AG04449 (cell line): ENCODE results near the gene PRCD.
"Not testable (repeated sequence)": the region's sequence is repeated elsewhere in the genome, so short reads cannot be mapped to it uniquely, and the experiment has no call there.

ENCODE experiments used
- CTCF ChIA-PET: fragments of 350-600 bp; formaldehyde crosslinking; extraction: SDS; loops from one replicate; lab custom pipeline; 2021; ENCODE audit warnings: antibody characterized with exemption; lab: Yijun Ruan, JAX
- POLR2A ChIA-PET: fragments of 400-600, 350-600 bp; formaldehyde crosslinking; extraction: SDS; loops from one replicate; lab custom pipeline; 2020; ENCODE audit warnings: antibody characterized with exemption, inconsistent platforms; lab: Yijun Ruan, JAX
- DNase-seq: peaks from one replicate; pipeline ENCODE4 v3.0.0-alpha.2; 2010; ENCODE audit warnings: low read depth, low spot score
- H3K4me3 ChIP-seq: 2 replicates; pipeline ENCODE4 v1.5.1; 2011; ENCODE audit warnings: low read depth, mild to moderate bottlenecking, control low read depth, low read length
- TF ChIP-seq, protein P1 (sequence below): IDR thresholded peaks from one replicate; pipeline ENCODE4 v1.5.1; 2011; ENCODE audit warnings: mild to moderate bottlenecking, moderate library complexity, low read length, control low read depth, inconsistent platforms; ENCODE audit not compliant: insufficient read depth; ENCODE audit errors: missing control alignments

Gene PRCD

DNA sequence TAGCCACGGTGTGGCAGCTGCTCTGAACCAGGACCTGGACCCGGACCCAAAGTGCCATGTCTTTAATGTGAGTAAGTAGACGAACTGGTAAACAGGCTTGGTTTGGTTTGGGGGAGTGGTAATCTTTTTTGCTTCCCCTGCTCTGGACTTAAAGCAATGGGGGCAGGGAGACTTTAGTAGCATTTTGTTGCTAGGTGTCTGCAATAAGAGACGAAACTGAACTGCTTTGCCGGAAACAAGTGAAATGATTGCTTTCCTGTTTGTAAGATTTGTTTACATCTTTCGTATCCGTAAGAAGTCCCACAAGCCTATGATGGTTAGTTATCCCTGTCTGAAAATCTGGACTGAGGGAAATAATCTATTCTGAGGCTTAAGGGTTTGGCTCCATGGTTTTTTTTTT lies 21.5 kb downstream of the PRCD start:
- TF ChIP-seq, protein P1, sequence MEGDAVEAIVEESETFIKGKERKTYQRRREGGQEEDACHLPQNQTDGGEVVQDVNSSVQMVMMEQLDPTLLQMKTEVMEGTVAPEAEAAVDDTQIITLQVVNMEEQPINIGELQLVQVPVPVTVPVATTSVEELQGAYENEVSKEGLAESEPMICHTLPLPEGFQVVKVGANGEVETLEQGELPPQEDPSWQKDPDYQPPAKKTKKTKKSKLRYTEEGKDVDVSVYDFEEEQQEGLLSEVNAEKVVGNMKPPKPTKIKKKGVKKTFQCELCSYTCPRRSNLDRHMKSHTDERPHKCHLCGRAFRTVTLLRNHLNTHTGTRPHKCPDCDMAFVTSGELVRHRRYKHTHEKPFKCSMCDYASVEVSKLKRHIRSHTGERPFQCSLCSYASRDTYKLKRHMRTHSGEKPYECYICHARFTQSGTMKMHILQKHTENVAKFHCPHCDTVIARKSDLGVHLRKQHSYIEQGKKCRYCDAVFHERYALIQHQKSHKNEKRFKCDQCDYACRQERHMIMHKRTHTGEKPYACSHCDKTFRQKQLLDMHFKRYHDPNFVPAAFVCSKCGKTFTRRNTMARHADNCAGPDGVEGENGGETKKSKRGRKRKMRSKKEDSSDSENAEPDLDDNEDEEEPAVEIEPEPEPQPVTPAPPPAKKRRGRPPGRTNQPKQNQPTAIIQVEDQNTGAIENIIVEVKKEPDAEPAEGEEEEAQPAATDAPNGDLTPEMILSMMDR, result no peak
- peak overlapping the region; percentile 3; the same call in 1 of the 2 replicates for H3K4me3 ChIP-seq
- no peak for DNase-seq
- POLR2A ChIA-PET, result interaction anchor here (1.0 kb wide), 1 partner anchor 31 kb away, joined by 3 read pairs; no protein-coding TSS in a partner anchor
- CTCF ChIA-PET, result interaction anchor here (1.1 to 7.9 kb wide), 5 partner anchors 14 to 153 kb away, joined by 3 to 123 read pairs (median 5); no protein-coding TSS in a partner anchor

DNA sequence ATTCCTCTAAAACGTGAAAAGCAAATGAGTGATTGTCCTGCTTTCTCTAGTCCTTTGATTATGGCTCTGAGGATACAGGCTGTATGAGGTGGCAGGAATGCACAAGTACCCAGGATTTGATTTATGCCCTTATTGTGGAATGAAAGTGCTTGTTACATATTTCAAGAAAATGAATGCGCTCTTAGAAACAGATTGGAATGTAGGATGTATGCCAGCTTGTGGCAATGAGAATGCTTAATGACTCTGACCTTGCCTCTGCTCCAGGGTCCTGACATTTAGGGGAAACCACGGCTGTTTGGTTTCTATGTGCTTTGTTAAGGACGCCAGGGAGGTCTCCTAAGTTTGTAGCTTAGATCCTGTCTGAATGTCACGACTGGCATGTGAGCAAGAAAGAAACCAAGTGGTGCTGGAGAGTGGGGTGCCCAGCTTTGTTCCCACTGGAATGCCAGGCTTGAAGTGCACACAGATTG lies 22.0 kb downstream of the PRCD start:
- ChIA-PET POLR2A (interaction anchor here (0.6 to 1.0 kb wide), 2 partner anchors 32 to 67 kb away, joined by 3 read pairs; no protein-coding TSS in a partner anchor), CTCF (interaction anchor here (1.1 to 7.9 kb wide), 3 partner anchors 39 to 152 kb away, joined by 3 to 123 read pairs (median 7); no protein-coding TSS in a partner anchor)
- DNase-seq, result no peak
- no peak overlapping the region for H3K4me3 ChIP-seq
- TF ChIP-seq, protein P1, result no peak

DNA sequence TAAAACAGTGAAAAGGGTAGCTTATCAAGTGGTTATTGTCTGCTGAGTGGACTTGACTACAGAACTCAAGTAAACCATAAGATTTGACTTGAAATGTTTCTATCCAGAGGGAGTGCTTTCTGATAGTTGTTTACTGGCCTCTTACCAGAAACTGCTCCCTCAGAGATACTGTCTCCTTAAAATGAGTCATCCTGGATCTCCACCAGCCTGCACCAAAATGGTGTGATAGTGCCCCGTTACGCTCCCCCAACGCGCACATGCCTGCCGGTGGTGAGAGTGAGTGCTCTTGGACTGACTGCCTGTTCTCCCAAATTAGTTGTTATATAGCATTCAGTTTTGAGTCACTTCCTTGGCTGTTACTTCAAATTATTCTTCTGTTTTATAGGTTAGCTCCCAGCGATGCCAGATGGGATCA lies 22.9 kb downstream of the PRCD start:
- TF ChIP-seq, protein P1, result no peak
- ChIA-PET POLR2A (interaction anchor here (1.0 kb wide), 1 partner anchor 22 kb away, joined by 3 read pairs; no protein-coding TSS in a partner anchor), CTCF (interaction anchor here (1.1 to 7.9 kb wide), 3 partner anchors 40 to 151 kb away, joined by 3 to 123 read pairs (median 7); no protein-coding TSS in a partner anchor)
- H3K4me3 ChIP-seq, result no peak overlapping the region
- peak; percentile 65 for DNase-seq

GRCh38 chr17:76563359-76563758 lies 23.5 kb downstream of the PRCD start:
- not testable (repeated sequence) for H3K4me3 ChIP-seq, DNase-seq
- ChIA-PET CTCF (interaction anchor here (0.6 to 7.9 kb wide), 2 partner anchors 60 to 150 kb away, joined by 4 to 123 read pairs; no protein-coding TSS in a partner anchor), POLR2A (interaction anchor here (0.6 to 1.0 kb wide), 2 partner anchors 23 to 34 kb away, joined by 3 read pairs; no protein-coding TSS in a partner anchor)

- CTCF ChIA-PET, result interaction anchor here (1.0 to 4.6 kb wide), 2 partner anchors 7 to 47 kb away, joined by 3 to 21 read pairs; no protein-coding TSS in a partner anchor
- DNase-seq, POLR2A ChIA-PET, H3K4me3 ChIP-seq: not testable (repeated sequence)
Observed at GRCh38 chr17:76564991-76565727, 25.3 kb downstream of the PRCD start.

- ChIA-PET POLR2A (interaction anchor here (0.5 to 1.1 kb wide), 2 partner anchors 58 to 147 kb away, joined by 3 read pairs; no protein-coding TSS in a partner anchor), CTCF (interaction anchor here (0.6 to 4.6 kb wide), 6 partner anchors 8 to 58 kb away, joined by 3 to 21 read pairs (median 9); no protein-coding TSS in a partner anchor)
- TF ChIP-seq, protein P1, result no peak
- DNase-seq, result no peak
- no peak overlapping the region for H3K4me3 ChIP-seq
Observed at GRCh38 chr17:76565728-76566612, 26.1 kb downstream of the PRCD start.
